Esophagus muscularis mucosa (tissue), 4 donors: ENCODE results near the gene GTF3C4. TPM values are rescaled to one million over a fixed set of nuclear protein-coding genes. Genes with fewer than 3 reads are reported as not detected.

Experiments used
- DNase-seq: peaks from one replicate; pipeline ENCODE4 v3.0.0-alpha.2; 2017; ENCODE audit errors: extremely low spot score
- H3K27ac ChIP-seq, 4 donors: fragments of 200-600 bp; sonication (generic); replicated peaks in 1 of 4; 1 replicate in 3 of 4; 2 replicates in 1 of 4; pipeline ENCODE4 v1.5.1; 2016 to 2019; ENCODE audit warnings: mild to moderate bottlenecking in 1 of 4
- H3K27me3 ChIP-seq, 4 donors: fragments of 200-600 bp; sonication (generic); one replicate each; pipeline versions ENCODE4 v1.5.1 to v1.6.0; 2016 to 2019
- H3K36me3 ChIP-seq, 4 donors: fragments of 200-600 bp; sonication (generic); one replicate each; pipeline ENCODE4 v1.5.1; 2016 to 2019
- H3K4me1 ChIP-seq, 4 donors: fragments of 200-600 bp; sonication (generic); one replicate each; pipeline ENCODE4 v1.5.1; 2016 to 2019
- H3K4me3 ChIP-seq, 4 donors: fragments of 200-600 bp; sonication (generic); 1 replicate in 2 of 4; 2 replicates in 2 of 4; pipeline ENCODE4 v1.5.1; 2016 to 2019; ENCODE audit warnings: mild to moderate bottlenecking in 4 of 4, moderate library complexity in 1 of 4
- H3K9me3 ChIP-seq, 4 donors: fragments of 200-600 bp; sonication (generic); 1 replicate in 3 of 4; 2 replicates in 1 of 4; pipeline ENCODE4 v1.5.1; 2016 to 2019
- EP300 ChIP-seq: sonication (generic); formaldehyde crosslinking; IDR thresholded peaks from one replicate; pipeline ENCODE4 v1.6.1; 2017; ENCODE audit warnings: antibody characterized with exemption
- POLR2A ChIP-seq: fragments of 450-650 bp; IDR thresholded peaks from one replicate; pipeline ENCODE4 v1.6.1; 2017; ENCODE audit warnings: antibody characterized with exemption, moderate library complexity, mild to moderate bottlenecking, low read depth
- POLR2AphosphoS5 ChIP-seq, 2 donors: sonication (generic); formaldehyde crosslinking; IDR thresholded peaks; one replicate each; pipeline ENCODE4 v1.6.1; 2017; ENCODE audit warnings: antibody characterized with exemption in 2 of 2
- WGBS: methylation state at CpG from one replicate; pipeline ENCODE4 v1.1.5; 2018; 5-methylcytosine and 5-hydroxymethylcytosine counted together
- intact Hi-C: fragments of 100-400 bp; cut with DNase I; formaldehyde crosslinking; loops from one replicate; pipeline ENCODE4 v1.15.1; 2023
- total RNA-seq, 4 donors: library from RNA; depleted of rRNA; stranded (reverse); fragments of >200 nt; gene quantifications; one replicate each; pipeline versions ENCODE4 v1.1.0 to v1.2.1, GENCODE V29; 2016
- TF ChIP-seq, protein P1 (sequence below), 3 experiments: fragments of 200-600 bp in 2 of 3; fragments of 450-650 bp in 1 of 3; sonication (generic) in 2 of 3; IDR thresholded peaks; one replicate each; pipeline ENCODE4 v1.5.1; 2017 to 2019; ENCODE audit warnings: antibody characterized with exemption in 3 of 3, mild to moderate bottlenecking in 2 of 3, moderate library complexity in 1 of 3

Gene GTF3C4
- total RNA-seq, 4 donors from 2014 or later: 10.4 to 15.3 (median 12.3) TPM

DNA sequence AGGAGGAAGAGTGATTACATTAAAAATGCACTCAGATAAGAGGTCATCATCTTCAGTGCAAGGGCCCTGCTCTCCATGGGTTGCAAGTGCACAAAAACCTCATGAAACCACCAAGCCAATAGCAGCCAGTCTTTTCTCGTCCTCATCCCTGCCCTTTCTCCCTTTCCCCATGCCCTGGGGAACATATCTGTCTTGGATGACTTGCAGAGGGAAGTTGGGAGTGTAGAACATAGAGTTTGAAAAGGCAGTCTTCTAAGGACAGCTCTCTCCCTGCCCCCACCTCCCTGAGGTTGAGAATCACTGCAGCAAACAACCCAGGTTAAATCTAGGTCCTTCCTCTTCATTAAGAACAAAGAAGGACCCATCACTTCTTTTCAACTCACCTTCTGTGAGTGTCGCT lies 22.5 kb upstream of the GTF3C4 start:
- H3K9me3 ChIP-seq: no peaks in the 10 kb centered on the region
- H3K36me3 ChIP-seq: peaks cover 54 to 100% (median 85%) of the 10 kb centered on the region in 4 donors
- DNase-seq: no peak
- H3K27ac ChIP-seq: no peak overlapping the region
- no peaks in the 10 kb centered on the region for H3K4me1 ChIP-seq
- no peak overlapping the region for H3K4me3 ChIP-seq
- intact Hi-C loops: no loop called here
- TF ChIP-seq POLR2A (no peak), EP300 (no peak), POLR2AphosphoS5 (IDR thresholded peaks at IDR 0.05) (no peak)
- TF ChIP-seq, protein P1, sequence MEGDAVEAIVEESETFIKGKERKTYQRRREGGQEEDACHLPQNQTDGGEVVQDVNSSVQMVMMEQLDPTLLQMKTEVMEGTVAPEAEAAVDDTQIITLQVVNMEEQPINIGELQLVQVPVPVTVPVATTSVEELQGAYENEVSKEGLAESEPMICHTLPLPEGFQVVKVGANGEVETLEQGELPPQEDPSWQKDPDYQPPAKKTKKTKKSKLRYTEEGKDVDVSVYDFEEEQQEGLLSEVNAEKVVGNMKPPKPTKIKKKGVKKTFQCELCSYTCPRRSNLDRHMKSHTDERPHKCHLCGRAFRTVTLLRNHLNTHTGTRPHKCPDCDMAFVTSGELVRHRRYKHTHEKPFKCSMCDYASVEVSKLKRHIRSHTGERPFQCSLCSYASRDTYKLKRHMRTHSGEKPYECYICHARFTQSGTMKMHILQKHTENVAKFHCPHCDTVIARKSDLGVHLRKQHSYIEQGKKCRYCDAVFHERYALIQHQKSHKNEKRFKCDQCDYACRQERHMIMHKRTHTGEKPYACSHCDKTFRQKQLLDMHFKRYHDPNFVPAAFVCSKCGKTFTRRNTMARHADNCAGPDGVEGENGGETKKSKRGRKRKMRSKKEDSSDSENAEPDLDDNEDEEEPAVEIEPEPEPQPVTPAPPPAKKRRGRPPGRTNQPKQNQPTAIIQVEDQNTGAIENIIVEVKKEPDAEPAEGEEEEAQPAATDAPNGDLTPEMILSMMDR (IDR thresholded peaks at IDR 0.05): no peak
- no peaks in the 10 kb centered on the region for H3K27me3 ChIP-seq
- 90% methylated on average over 2 of the region's 2 CpGs for WGBS

DNA sequence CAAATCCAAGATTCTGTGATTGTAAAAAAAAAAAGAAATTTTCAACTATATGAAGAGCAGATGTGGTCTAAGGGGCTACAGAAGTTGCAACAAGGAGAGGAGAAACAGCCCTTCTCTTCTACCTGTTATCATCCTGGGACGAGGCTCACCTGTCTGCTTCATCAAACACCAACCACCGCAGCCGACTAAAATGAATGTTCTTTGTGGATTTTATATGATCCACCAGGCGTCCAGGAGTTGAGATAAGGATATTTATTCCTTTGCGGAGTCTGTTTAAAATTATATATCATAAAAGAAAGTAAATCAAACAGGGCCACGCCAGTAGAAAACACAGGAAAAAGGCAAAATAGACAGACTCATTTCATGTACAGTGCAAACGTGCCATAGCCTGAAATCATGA lies 22.0 kb upstream of the GTF3C4 start:
- WGBS: 90% methylated on average over 7 of the region's 7 CpGs
- Histone ChIP-seq H3K27ac (no peak overlapping the region), H3K36me3 (peaks cover 52 to 96% (median 81%) of the 10 kb centered on the region in 4 donors)

DNA sequence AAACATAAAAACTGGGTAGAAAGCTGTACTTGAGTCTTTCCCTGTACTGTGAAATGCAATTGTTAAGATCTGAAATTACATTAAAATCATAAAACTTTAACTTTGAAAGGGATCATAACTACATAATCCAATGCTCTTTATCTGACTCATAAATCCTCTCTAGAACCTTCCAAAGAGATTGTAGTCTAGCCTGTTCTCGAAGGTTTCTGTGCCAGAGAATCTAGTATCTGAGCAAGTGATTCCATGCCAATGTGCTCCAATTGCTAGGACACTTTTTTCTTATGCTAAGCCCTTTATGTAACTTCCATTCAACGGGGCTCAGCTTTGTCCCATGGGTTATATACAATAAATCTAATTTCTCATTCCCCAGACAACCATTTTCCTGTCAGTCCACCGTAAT lies 21.6 kb upstream of the GTF3C4 start:
- Histone ChIP-seq H3K27me3 (no peaks in the 10 kb centered on the region), H3K27ac (no peak overlapping the region), H3K4me3 (no peak overlapping the region), H3K4me1 (no peaks in the 10 kb centered on the region), H3K9me3 (no peaks in the 10 kb centered on the region), H3K36me3 (peaks cover 48 to 92% (median 78%) of the 10 kb centered on the region in 4 donors)
- WGBS: 87% methylated on average over 3 of the region's 3 CpGs
- no peak for DNase-seq
- intact Hi-C loops: no loop called here
- no peak for TF ChIP-seq POLR2AphosphoS5 (IDR thresholded peaks at IDR 0.05)
- no peak for TF ChIP-seq EP300
- no peak for TF ChIP-seq POLR2A
- TF ChIP-seq, protein P1 (IDR thresholded peaks at IDR 0.05): no peak

More for the DNA sequence above, 22.0 kb upstream of the GTF3C4 start:
- H3K4me3 ChIP-seq: no peak overlapping the region
- intact Hi-C loops: no loop called here
- no peaks in the 10 kb centered on the region for H3K27me3 ChIP-seq
- no peak for DNase-seq
- no peaks in the 10 kb centered on the region for H3K9me3 ChIP-seq
- H3K4me1 ChIP-seq: no peaks in the 10 kb centered on the region
- TF ChIP-seq POLR2A (no peak), EP300 (no peak), POLR2AphosphoS5 (IDR thresholded peaks at IDR 0.05) (no peak)
- TF ChIP-seq, protein P1 (IDR thresholded peaks at IDR 0.05): no peak

DNA sequence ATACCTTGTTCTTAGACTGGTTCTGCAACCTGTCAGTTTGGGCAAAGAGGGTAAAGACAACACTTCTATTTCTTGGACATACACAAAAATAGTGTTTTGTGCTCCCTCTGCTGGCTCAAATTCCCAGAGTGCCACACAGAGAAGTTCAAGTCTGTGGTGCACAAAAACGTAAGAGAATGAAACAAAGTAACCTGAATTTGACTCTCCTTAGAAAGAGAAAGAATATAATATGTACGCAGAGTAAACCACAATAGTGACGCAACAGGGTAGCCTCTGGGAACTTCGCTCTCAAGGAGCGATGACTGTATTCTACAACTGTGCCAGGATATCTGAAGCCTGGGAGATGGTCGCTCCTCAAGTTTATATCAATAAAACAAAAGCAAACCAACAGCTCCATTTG lies 19.0 kb upstream of the GTF3C4 start:
- no peak for DNase-seq
- H3K4me1 ChIP-seq: no peaks in the 10 kb centered on the region
- no peak overlapping the region for H3K4me3 ChIP-seq
- TF ChIP-seq POLR2AphosphoS5 (IDR thresholded peaks at IDR 0.05): no peak
- TF ChIP-seq, protein P1 (IDR thresholded peaks at IDR 0.05): no peak
- TF ChIP-seq EP300: no peak
- TF ChIP-seq POLR2A: no peak
- H3K27ac ChIP-seq: no peak overlapping the region
- 77% methylated on average over 6 of the region's 6 CpGs for WGBS
- peaks cover 37 to 87% (median 65%) of the 10 kb centered on the region in 4 donors for H3K36me3 ChIP-seq
- H3K27me3 ChIP-seq: no peaks in the 10 kb centered on the region
- intact Hi-C loops: no loop called here
- H3K9me3 ChIP-seq: no peaks in the 10 kb centered on the region

DNA sequence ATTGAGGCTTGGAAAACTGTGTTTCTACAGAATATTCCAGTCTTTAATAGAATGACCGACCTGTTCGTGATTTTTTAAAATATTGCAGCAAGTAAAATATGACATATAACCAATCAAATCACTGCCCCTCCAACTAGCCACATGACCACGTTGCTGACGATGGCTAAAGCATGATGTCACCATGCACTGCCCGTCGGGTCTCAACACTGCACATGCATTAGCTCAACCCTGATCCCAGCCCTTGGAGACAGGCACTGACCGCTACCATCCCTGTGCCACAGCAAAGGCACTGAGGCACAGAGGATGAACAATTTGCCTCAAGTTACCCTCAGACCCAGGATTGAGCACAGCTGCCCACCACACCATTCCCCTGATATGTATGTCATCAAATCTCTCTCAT lies 14.0 kb upstream of the GTF3C4 start:
- TF ChIP-seq, protein P1 (IDR thresholded peaks at IDR 0.05): no peak
- no peak for TF ChIP-seq POLR2AphosphoS5 (IDR thresholded peaks at IDR 0.05)
- TF ChIP-seq EP300: no peak
- TF ChIP-seq POLR2A: no peak
- intact Hi-C loops: no loop called here
- no peak overlapping the region for H3K4me3 ChIP-seq
- H3K4me1 ChIP-seq: no peaks in the 10 kb centered on the region
- H3K27me3 ChIP-seq: no peaks in the 10 kb centered on the region
- no peak overlapping the region for H3K27ac ChIP-seq
- no peaks in the 10 kb centered on the region for H3K9me3 ChIP-seq
- WGBS: 83% methylated on average over 6 of the region's 7 CpGs
- peaks cover 44 to 87% (median 63%) of the 10 kb centered on the region in 4 donors for H3K36me3 ChIP-seq
- DNase-seq: no peak
